ENCODE measurements around the gene PXDN.

Gene PXDN

DNA sequence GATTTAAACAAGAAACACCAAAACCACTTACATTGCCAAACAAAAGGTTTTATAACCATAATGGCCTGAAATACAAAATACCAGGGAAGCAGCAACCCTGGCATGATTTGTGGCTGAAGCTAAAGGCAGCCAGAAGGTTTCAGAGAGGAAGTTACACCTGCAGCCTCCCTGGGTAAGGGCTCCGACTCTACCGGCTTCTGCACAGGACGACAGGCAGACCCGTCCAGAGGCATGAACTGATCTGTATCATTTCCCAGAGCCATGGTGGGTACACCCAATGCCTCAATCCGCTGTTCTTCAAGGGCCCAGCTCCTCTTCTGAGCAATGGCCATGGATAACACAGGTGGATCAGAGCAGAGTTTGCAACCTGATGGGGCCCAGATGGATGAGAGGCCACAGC is 71.6 kb downstream of the PXDN start:
- Histone ChIP-seq H3K9ac (ENCODE audit: low read depth, low read length) (no peak overlapping the region), H3K4me3 (ENCODE audit: low read length) (no peak overlapping the region), H3K9me3 (replicated peaks; ENCODE audit: low read length) (no peaks in the 10 kb centered on the region), H3K27me3 (ENCODE audit: control insufficient read depth, insufficient read depth, low read length) (no peaks in the 10 kb centered on the region), H3K36me3 (ENCODE audit: insufficient read depth, low read length) (peaks cover 78% of the 10 kb centered on the region), H3K4me1 (ENCODE audit: control insufficient read depth, insufficient read depth, low read length) (peaks cover 22% of the 10 kb centered on the region), H3K4me2 (ENCODE audit: low read length) (no peak overlapping the region)

DNA sequence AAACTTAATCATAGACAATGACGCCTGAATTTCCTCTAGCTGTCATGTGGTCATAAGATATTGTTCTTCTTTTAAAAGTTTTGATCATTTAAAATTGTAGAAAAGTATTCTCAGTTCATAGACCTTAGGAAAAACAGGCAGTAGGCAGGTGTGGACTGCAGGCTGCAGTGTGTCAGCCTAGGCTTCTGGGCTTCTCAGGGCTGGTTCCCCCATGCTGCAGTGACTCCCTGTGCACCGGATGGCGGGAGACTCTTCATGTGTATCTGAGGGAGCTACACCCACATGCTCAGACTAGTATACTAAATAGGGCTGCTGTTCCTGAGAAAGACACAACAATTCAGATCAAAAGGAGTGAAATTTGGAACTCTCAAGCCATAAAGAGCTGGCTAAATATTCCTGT is 72.4 kb downstream of the PXDN start:
- no peaks in the 10 kb centered on the region for H3K27me3 ChIP-seq (ENCODE audit: control insufficient read depth, insufficient read depth, low read length)
- no peaks in the 10 kb centered on the region for H3K9me3 ChIP-seq (replicated peaks; ENCODE audit: low read length)
- H3K9ac ChIP-seq (ENCODE audit: low read depth, low read length): no peak overlapping the region
- H3K4me3 ChIP-seq (ENCODE audit: low read length): no peak overlapping the region
- peaks cover 69% of the 10 kb centered on the region for H3K36me3 ChIP-seq (ENCODE audit: insufficient read depth, low read length)
- peaks cover 20% of the 10 kb centered on the region for H3K4me1 ChIP-seq (ENCODE audit: control insufficient read depth, insufficient read depth, low read length)
- H3K4me2 ChIP-seq (ENCODE audit: low read length): no peak overlapping the region

DNA sequence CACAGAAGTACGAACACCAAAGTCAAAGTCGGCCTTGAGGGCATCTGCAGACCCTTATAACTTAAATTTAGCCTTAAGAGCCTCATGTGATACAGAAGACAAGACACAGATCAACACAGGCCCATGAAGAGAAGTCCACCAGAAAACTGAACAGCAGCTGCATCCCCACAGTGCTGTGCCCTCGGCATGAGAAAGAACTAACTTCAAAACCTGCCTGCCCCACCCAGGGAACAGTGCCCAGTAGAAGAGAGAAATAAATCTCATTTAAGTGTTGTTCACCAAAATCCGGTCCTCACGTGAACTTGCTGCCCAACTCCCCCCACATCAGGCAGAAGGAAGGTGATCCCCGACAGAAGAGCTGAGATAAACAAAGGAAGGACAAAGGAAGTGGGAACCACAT is 73.7 kb downstream of the PXDN start:
- Histone ChIP-seq H3K9me3 (replicated peaks; ENCODE audit: low read length) (no peaks in the 10 kb centered on the region), H3K4me1 (ENCODE audit: control insufficient read depth, insufficient read depth, low read length) (peaks cover 8% of the 10 kb centered on the region), H3K27me3 (ENCODE audit: control insufficient read depth, insufficient read depth, low read length) (no peaks in the 10 kb centered on the region), H3K4me2 (ENCODE audit: low read length) (no peak overlapping the region), H3K9ac (ENCODE audit: low read depth, low read length) (no peak overlapping the region), H3K4me3 (ENCODE audit: low read length) (no peak overlapping the region), H3K36me3 (ENCODE audit: insufficient read depth, low read length) (peaks cover 70% of the 10 kb centered on the region)

DNA sequence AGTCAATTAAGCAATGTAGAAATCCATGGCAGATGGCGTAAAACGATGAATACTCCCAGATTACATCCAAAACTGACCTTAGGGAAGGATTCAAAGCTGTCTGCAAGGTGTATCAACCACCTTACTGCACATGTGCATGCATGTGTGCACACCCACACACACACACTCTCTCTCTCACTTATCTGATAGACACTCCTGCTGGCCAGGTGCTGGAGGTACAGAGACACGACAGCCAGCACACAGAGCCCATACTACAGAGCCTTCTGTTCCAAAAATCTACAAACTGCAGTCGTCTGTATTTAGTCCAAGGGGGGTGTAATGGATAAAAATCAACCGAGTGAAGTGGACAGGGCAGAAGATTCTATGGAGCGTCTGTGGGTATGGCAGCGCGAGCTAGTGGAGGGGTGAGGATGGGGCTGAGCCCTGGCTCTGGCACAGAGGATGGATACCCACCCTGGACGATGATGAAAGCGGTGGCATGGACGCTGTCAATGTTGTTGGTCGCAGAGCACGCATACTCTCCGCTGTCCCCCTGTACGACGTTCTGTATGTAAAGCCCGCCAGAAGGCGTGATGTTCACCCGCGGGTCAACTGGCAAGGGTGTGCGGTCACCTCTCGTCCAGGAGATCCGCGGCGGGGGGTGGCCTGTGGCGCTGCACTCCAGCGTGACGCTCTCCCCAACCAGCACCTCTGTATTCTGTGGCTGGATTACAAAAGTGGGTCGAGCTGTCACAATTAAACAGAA is 78.4 kb downstream of the PXDN start:
- Histone ChIP-seq H3K9ac (ENCODE audit: low read depth, low read length) (no peak overlapping the region), H3K4me3 (ENCODE audit: low read length) (no peak overlapping the region), H3K27me3 (ENCODE audit: control insufficient read depth, insufficient read depth, low read length) (no peaks in the 10 kb centered on the region), H3K9me3 (replicated peaks; ENCODE audit: low read length) (no peaks in the 10 kb centered on the region), H3K36me3 (ENCODE audit: insufficient read depth, low read length) (peaks cover 72% of the 10 kb centered on the region), H3K4me1 (ENCODE audit: control insufficient read depth, insufficient read depth, low read length) (no peaks in the 10 kb centered on the region), H3K4me2 (ENCODE audit: low read length) (no peak overlapping the region)

DNA sequence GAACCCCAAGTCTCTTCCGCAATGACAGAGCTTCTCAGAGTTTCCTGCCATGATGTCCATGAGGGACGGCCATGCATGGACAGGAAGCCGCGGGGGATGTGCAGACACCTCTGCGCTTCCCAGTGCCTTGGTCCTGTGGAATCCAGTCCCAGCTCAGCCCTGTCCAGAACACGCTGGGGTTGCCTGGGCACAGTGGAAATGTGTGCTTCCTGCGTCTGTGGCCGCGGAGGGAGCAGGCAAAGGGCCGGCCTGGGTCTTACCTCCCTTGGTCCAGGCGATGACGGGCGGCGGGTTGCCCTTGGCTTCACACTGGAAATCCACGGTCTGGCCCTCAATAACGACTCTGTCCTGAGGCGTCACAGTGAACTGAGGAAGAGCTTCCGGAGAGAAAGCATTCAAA is 79.6 kb downstream of the PXDN start:
- no peaks in the 10 kb centered on the region for H3K9me3 ChIP-seq (replicated peaks; ENCODE audit: low read length)
- peaks cover 73% of the 10 kb centered on the region for H3K36me3 ChIP-seq (ENCODE audit: insufficient read depth, low read length)
- H3K4me2 ChIP-seq (ENCODE audit: low read length): no peak overlapping the region
- H3K4me3 ChIP-seq (ENCODE audit: low read length): no peak overlapping the region
- no peaks in the 10 kb centered on the region for H3K4me1 ChIP-seq (ENCODE audit: control insufficient read depth, insufficient read depth, low read length)
- H3K27me3 ChIP-seq (ENCODE audit: control insufficient read depth, insufficient read depth, low read length): no peaks in the 10 kb centered on the region
- no peak overlapping the region for H3K9ac ChIP-seq (ENCODE audit: low read depth, low read length)

DNA sequence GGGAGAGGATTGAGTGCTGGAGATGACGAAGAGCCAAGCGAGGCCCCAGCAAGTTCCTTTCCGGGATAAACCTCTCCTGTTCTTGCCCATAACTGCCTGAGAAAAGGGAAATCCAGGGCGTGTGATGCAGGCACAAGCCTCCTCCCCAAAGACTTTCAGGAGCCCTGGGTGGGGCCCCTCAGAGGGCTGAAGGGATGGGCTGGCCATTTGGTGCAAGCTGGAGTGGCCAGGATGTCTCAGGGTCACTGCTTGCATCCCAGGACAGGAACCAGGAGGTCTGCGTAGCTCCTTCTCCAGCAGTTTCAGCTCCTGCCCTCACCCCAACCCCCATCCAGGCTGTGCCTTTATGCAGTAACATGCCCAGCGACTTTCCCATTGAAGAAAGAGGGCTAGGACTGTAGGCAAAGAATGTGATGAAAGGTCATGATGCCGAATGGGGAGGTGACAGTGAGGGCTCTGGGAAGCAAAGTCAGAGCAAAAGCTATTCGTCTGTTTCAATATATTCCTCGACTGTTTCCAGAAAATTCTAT is 80.2 kb downstream of the PXDN start:
- Histone ChIP-seq H3K27me3 (ENCODE audit: control insufficient read depth, insufficient read depth, low read length) (no peaks in the 10 kb centered on the region), H3K36me3 (ENCODE audit: insufficient read depth, low read length) (peaks cover 77% of the 10 kb centered on the region), H3K4me3 (ENCODE audit: low read length) (no peak overlapping the region), H3K4me2 (ENCODE audit: low read length) (no peak overlapping the region), H3K4me1 (ENCODE audit: control insufficient read depth, insufficient read depth, low read length) (no peaks in the 10 kb centered on the region), H3K9ac (ENCODE audit: low read depth, low read length) (no peak overlapping the region), H3K9me3 (replicated peaks; ENCODE audit: low read length) (no peaks in the 10 kb centered on the region)

DNA sequence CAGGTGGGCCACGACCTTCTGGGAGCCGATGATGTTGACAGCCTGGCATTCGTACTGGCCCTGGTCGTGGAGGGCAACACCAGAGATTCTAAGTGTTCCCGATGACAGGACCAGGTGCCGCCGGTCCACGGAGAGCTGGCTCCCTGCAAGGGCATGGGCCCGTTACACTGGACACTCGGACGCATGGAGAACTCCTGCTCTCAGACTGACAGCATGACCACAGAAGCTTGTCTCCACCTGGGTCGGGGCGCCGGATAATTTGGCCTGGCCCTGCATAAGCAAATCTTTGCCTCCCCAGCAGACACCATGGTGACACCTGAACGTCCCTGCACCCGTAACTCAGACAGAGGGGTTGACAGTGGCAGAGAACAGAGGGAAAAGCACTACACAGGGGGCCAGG is 80.7 kb downstream of the PXDN start:
- H3K4me1 ChIP-seq (ENCODE audit: control insufficient read depth, insufficient read depth, low read length): no peaks in the 10 kb centered on the region
- H3K9me3 ChIP-seq (replicated peaks; ENCODE audit: low read length): no peaks in the 10 kb centered on the region
- H3K4me2 ChIP-seq (ENCODE audit: low read length): no peak overlapping the region
- H3K4me3 ChIP-seq (ENCODE audit: low read length): no peak overlapping the region
- no peaks in the 10 kb centered on the region for H3K27me3 ChIP-seq (ENCODE audit: control insufficient read depth, insufficient read depth, low read length)
- peaks cover 78% of the 10 kb centered on the region for H3K36me3 ChIP-seq (ENCODE audit: insufficient read depth, low read length)
- H3K9ac ChIP-seq (ENCODE audit: low read depth, low read length): no peak overlapping the region

DNA sequence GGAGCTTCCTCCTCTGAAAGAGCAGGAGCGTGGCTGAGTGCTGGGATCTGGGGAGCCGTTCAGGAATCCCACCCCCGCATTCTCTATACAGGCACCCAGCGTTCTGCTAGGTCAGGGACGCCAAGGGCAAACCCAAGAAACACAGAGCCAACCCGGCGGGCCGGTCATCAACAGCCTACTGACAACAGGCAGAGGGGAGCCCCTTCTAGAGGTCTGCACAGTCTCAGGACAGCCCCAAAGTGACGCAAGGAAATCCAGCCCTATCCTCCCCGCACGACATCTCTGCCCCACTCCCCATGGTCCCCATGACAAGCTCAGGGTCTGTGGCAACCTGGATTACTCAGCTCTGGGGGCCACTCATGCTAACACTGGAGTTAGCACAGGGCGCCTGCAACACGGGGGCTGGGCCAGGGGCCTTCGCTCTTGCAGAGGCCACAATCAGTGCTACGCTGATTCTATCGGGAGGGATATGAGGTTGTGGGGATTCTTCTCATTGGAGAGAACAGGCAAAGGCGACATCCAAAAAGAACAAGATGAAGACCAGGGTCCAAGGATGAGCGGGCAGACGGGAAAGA is 81.6 kb downstream of the PXDN start:
- H3K27me3 ChIP-seq (ENCODE audit: control insufficient read depth, insufficient read depth, low read length): no peaks in the 10 kb centered on the region
- H3K4me2 ChIP-seq (ENCODE audit: low read length): no peak overlapping the region
- H3K36me3 ChIP-seq (ENCODE audit: insufficient read depth, low read length): peaks cover 85% of the 10 kb centered on the region
- H3K9ac ChIP-seq (ENCODE audit: low read depth, low read length): no peak overlapping the region
- H3K9me3 ChIP-seq (replicated peaks; ENCODE audit: low read length): no peaks in the 10 kb centered on the region
- H3K4me1 ChIP-seq (ENCODE audit: control insufficient read depth, insufficient read depth, low read length): no peaks in the 10 kb centered on the region
- H3K4me3 ChIP-seq (ENCODE audit: low read length): no peak overlapping the region

DNA sequence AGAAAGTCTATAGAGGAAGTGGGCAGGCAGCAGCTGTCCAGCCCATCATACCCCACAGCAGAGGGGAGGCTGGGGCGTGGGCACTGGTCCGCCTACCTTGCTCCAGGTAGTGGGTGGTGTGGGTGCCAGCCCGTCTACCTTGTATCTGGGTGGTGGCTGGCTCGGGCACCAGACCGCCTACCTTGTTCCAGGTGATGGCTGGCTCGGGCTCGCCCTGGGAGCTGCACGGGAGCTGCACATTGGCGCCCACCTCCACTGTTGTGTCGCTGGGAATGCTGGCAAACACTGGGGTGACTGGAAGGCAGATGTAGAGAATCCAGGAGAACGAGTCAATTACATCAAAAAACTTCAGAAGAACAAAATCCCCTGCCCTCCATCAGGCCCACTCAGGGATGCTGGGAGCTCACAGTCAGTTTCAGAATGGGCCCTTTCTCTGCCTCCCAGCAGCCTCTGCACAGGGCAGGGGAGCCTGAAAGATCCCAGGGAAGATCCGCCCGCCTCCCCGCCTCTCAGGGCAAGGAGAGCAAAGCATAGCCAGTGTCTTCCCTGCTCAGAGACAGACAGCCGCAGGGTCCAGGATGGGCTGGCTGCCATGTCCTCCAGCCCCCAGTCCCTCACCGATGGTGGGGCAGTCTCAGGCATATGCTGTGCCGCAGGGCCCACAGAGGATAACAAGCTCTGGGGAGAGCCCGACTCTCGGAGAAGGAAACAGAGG is 82.3 kb downstream of the PXDN start:
- Histone ChIP-seq H3K36me3 (ENCODE audit: insufficient read depth, low read length) (peaks cover 87% of the 10 kb centered on the region), H3K9ac (ENCODE audit: low read depth, low read length) (no peak overlapping the region), H3K27me3 (ENCODE audit: control insufficient read depth, insufficient read depth, low read length) (no peaks in the 10 kb centered on the region)

DNA sequence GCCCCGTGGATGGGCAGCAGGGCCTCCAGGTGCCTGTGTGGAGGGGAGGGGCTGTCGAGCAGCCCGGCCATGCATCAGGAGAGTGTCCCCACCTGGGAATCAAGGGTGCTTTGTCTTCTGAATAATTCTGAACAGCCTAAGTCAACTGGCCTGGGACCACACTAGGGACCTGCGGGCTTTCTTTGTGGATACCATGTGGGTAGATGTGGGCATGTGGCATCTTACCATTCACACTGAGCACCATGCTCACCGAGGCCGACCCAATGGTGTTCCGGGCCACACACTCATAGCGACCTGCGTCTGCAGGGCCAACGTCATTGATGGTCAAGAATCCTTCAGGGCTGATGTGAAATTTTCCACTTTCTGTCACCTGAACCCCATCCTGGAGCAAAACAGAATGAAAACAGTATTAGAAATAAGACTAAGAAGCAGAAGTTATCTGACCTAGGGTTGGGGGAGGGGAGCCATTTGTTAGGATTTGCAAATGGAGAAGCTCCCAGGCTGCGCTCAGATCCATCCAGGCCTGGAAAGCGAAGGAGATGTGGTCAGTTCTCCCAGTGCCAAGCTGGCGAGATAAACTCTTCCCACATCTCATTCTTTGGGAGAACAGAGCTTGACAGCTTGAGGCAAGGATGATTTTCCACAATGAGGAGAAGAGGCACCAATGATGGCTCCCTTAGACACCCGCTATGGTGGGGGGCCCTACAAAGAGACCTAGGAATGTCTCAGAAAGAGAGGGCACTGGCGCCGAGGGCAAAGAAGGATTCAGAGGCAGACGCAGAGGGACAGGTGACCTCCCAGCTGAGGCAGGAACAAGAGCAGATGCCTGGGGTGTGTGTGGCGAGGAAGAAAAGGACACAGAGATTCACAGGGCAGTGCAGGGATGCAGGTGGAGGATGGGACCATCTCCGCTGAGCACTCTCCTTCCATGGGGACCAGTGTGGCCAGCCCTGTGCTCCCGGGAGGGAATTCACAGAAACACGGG is 83.4 kb downstream of the PXDN start:
- Histone ChIP-seq H3K27me3 (ENCODE audit: control insufficient read depth, insufficient read depth, low read length) (no peaks in the 10 kb centered on the region), H3K36me3 (ENCODE audit: insufficient read depth, low read length) (peaks cover 81% of the 10 kb centered on the region), H3K4me3 (ENCODE audit: low read length) (no peak overlapping the region), H3K9ac (ENCODE audit: low read depth, low read length) (no peak overlapping the region), H3K9me3 (replicated peaks; ENCODE audit: low read length) (no peaks in the 10 kb centered on the region), H3K4me2 (ENCODE audit: low read length) (no peak overlapping the region), H3K4me1 (ENCODE audit: control insufficient read depth, insufficient read depth, low read length) (peaks cover 11% of the 10 kb centered on the region)

More for the DNA sequence above, 82.3 kb downstream of the PXDN start:
- no peak overlapping the region for H3K4me2 ChIP-seq (ENCODE audit: low read length)
- H3K4me1 ChIP-seq (ENCODE audit: control insufficient read depth, insufficient read depth, low read length): peaks cover under 1% of the 10 kb centered on the region
- no peak overlapping the region for H3K4me3 ChIP-seq (ENCODE audit: low read length)
- no peaks in the 10 kb centered on the region for H3K9me3 ChIP-seq (replicated peaks; ENCODE audit: low read length)
